HepG2 (cell line): Measurements from ENCODE around the gene ABL2. TPM values are rescaled to one million over a fixed set of nuclear protein-coding genes. Genes with fewer than 3 reads are reported as not detected.
"Not testable (repeated sequence)": the region's sequence is repeated elsewhere in the genome, so short reads cannot be mapped to it uniquely, and the experiment has no call there.

Experiments
- ATAC-seq: fragments of 200-7000 bp; cut with Tn5 transposase; 3 replicates; pipeline ENCODE4 v1.9.1; 2020; ENCODE audit warnings: mild to moderate bottlenecking, moderate library complexity
- BruUV-seq: library from RNA; stranded (reverse); fragments of 400-500 nt; replicated peaks from 2 replicates; lab custom pipeline; 2021; lab: Mats Ljungman, UMichigan
- CTCF ChIA-PET: fragments of 300-600 bp; formaldehyde crosslinking; extraction: SDS; loops from one replicate; lab custom pipeline; 2021; ENCODE audit warnings: low total read pairs, inconsistent platforms, low intra/inter-chr PET ratio; lab: Yijun Ruan, JAX
- POLR2A ChIA-PET: fragments of 350-600 bp; sonication (Branson Sonifier 250); formaldehyde crosslinking; loops from one replicate; lab custom pipeline; 2020; ENCODE audit warnings: antibody characterized with exemption, inconsistent platforms; lab: Yijun Ruan, JAX
- DNase-seq: peaks from one replicate; pipeline ENCODE4 v3.0.0-alpha.2; 2015; ENCODE audit warnings: low spot score
- FAIRE-seq: peaks from 3 replicates; lab custom pipeline; 2011; peaks lifted over from hg19 to GRCh38; lab: Jason Lieb, UNC
- H2AFZ ChIP-seq: one replicate; pipeline ENCODE4 v1.6.1; 2011; ENCODE audit warnings: low read length, inconsistent platforms
- H3K27ac ChIP-seq: fragments of 300-600 bp; 3 replicates; pipeline ENCODE4 v1.8.0; 2011; ENCODE audit warnings: mixed run types, mild to moderate bottlenecking, mixed read lengths, low read length, inconsistent platforms; ENCODE audit not compliant: insufficient read depth; ENCODE audit errors: extremely low read length
- H3K27me3 ChIP-seq, 2 experiments: fragments of 200-600 bp in 1 of 2; 2 replicates in 1 of 2; 3 replicates in 1 of 2; pipeline versions ENCODE4 v1.6.0 to v1.8.0; 2011; ENCODE audit warnings: low read length in 2 of 2, mild to moderate bottlenecking in 2 of 2, moderate library complexity in 2 of 2, inconsistent platforms in 1 of 2; ENCODE audit not compliant: insufficient read depth in 2 of 2, control insufficient read depth in 1 of 2
- H3K36me3 ChIP-seq, 2 experiments: fragments of 200-600 bp in 1 of 2; replicated peaks in 1 of 2; 2 replicates in 1 of 2; 3 replicates in 1 of 2; pipeline versions ENCODE4 v1.5.1 to v1.8.0; 2011; ENCODE audit warnings: low read length in 2 of 2, inconsistent platforms in 1 of 2; ENCODE audit not compliant: insufficient read depth in 2 of 2, control insufficient read depth in 1 of 2
- H3K4me1 ChIP-seq: 2 replicates; pipeline ENCODE4 v1.5.1; 2012; ENCODE audit warnings: low read length, inconsistent platforms; ENCODE audit not compliant: insufficient read depth
- H3K4me2 ChIP-seq: 2 replicates; pipeline ENCODE4 v1.6.0; 2011; ENCODE audit warnings: low read depth, low read length, inconsistent platforms
- H3K4me3 ChIP-seq, 3 experiments: fragments of 200-600 bp in 1 of 3; sonication (generic), shearing (Covaris generic) in 1 of 3; replicated peaks in 1 of 3; 2 replicates each; pipeline ENCODE4 v1.5.1; 2011 to 2016; ENCODE audit warnings: low read length in 3 of 3, inconsistent platforms in 2 of 3, low read depth in 2 of 3, mild to moderate bottlenecking in 2 of 3, control low read depth in 1 of 3, mixed read lengths in 1 of 3; ENCODE audit not compliant: insufficient read depth in 1 of 3
- H3K79me2 ChIP-seq: one replicate; pipeline ENCODE4 v1.6.1; 2011; ENCODE audit warnings: low read length, inconsistent platforms; ENCODE audit not compliant: insufficient read depth
- H3K9ac ChIP-seq: 2 replicates; pipeline ENCODE4 v1.6.0; 2011; ENCODE audit warnings: mild to moderate bottlenecking, low read depth, low read length, inconsistent platforms; ENCODE audit not compliant: insufficient read depth
- H3K9me3 ChIP-seq: 2 replicates; pipeline ENCODE4 v1.5.1; 2012; ENCODE audit warnings: mild to moderate bottlenecking, low read length
- H4K20me1 ChIP-seq: 2 replicates; pipeline ENCODE4 v1.6.0; 2011; ENCODE audit warnings: inconsistent platforms, mild to moderate bottlenecking, low read length, moderate library complexity; ENCODE audit not compliant: insufficient read depth
- HOXA7 ChIP-seq: sonication (generic); formaldehyde crosslinking; IDR thresholded peaks from 2 replicates; pipeline ENCODE4 v1.8.1; 2022; ENCODE audit warnings: mild to moderate bottlenecking, missing genetic modification reagents, moderate library complexity
- KLF9 ChIP-seq: IDR thresholded peaks from 2 replicates; pipeline ENCODE4 v1.6.1; 2016; ENCODE audit warnings: low read depth
- MIER3 ChIP-seq: IDR thresholded peaks from 2 replicates; pipeline ENCODE4 v1.6.1; 2016; ENCODE audit warnings: missing compliant biosample characterization, borderline replicate concordance
- MIXL1 ChIP-seq: IDR thresholded peaks from 2 replicates; pipeline ENCODE4 v1.6.1; 2016
- MTF1 ChIP-seq: sonication (generic); formaldehyde crosslinking; IDR thresholded peaks from 2 replicates; pipeline ENCODE4 v1.5.0; 2020; ENCODE audit warnings: missing genetic modification reagents
- REXO4 ChIP-seq: sonication (generic); formaldehyde crosslinking; IDR thresholded peaks from 2 replicates; pipeline ENCODE4 v1.8.0; 2022; ENCODE audit warnings: missing genetic modification reagents, mild to moderate bottlenecking, borderline replicate concordance
- U2AF1 ChIP-seq: fragments of 200-400 bp; formaldehyde crosslinking; optimal IDR thresholded peaks from 2 replicates; pipeline ENCODE3; 2017; ENCODE audit warnings: mild to moderate bottlenecking, low read depth, low read length
- ZBTB20 ChIP-seq: sonication (generic); formaldehyde crosslinking; IDR thresholded peaks from 2 replicates; pipeline ENCODE4 v1.8.1; 2023; ENCODE audit warnings: missing genetic modification reagents, low read depth, mild to moderate bottlenecking, borderline replicate concordance
- ZNF121 ChIP-seq: sonication (generic); formaldehyde crosslinking; IDR thresholded peaks from 2 replicates; pipeline ENCODE4 v1.5.0; 2020; ENCODE audit warnings: mild to moderate bottlenecking, missing genetic modification reagents
- WGBS: methylation state at CpG from one replicate; pipeline ENCODE4 v1.1.6; 2017; ENCODE audit warnings: low lambda C conversion rate; 5-methylcytosine and 5-hydroxymethylcytosine counted together
- in situ Hi-C: cut with HindIII; loops from 2 replicates; pipeline ENCODE4 v1.10.0; 2017; ENCODE audit warnings: low pct_unique_long_range_greater_than_20kb; ENCODE audit not compliant: extremely low pct_ligation_motif_present
- intact Hi-C: fragments of 100-400 bp; cut with micrococcal nuclease; formaldehyde crosslinking; loops from one replicate; pipeline ENCODE4 v1.10.0; 2022; ENCODE audit not compliant: unreplicated experiment
- polyA plus RNA-seq, 8 experiments: library from polyadenylated mRNA; depleted of rRNA in 3 of 8; stranded (reverse) in 7 of 8; unstranded in 1 of 8; fragments of >200 nt; fragmentation: Illumina TruSeq in 4 of 8; extraction: Trizol in 4 of 8; gene quantifications; 2 replicates each; pipeline versions ENCODE4 v1.2.1 to v1.2.3, GENCODE V29; 2011 to 2016; ENCODE audit warnings: low read depth in 4 of 8, missing spikeins in 1 of 8, mixed read lengths in 1 of 8; ENCODE audit not compliant: insufficient read depth in 1 of 8
- total RNA-seq, 5 experiments: library from RNA; depleted of rRNA; stranded (reverse); fragments of >200 nt; fragmentation: Illumina TruSeq; extraction: Trizol; gene quantifications; 2 replicates each; pipeline ENCODE4 v1.2.3, GENCODE V29; 2016; ENCODE audit warnings: low read depth in 1 of 5
- TF ChIP-seq, protein P1 (sequence below): sonication (generic); formaldehyde crosslinking; IDR thresholded peaks from 2 replicates; pipeline ENCODE4 v1.4.0; 2020; ENCODE audit warnings: mild to moderate bottlenecking, missing genetic modification reagents
- TF ChIP-seq, protein P2 (sequence below): sonication (generic); formaldehyde crosslinking; IDR thresholded peaks from 2 replicates; pipeline ENCODE4 v1.9.0; 2021; ENCODE audit warnings: missing genetic modification reagents, mild to moderate bottlenecking, borderline replicate concordance

The ABL2 gene
- total and polyA plus RNA-seq, 2 of the 13 experiments (the other 11 are each of a cell fraction or from before 2014, with no cell fraction given), result 5.8 to 6.0 TPM

DNA sequence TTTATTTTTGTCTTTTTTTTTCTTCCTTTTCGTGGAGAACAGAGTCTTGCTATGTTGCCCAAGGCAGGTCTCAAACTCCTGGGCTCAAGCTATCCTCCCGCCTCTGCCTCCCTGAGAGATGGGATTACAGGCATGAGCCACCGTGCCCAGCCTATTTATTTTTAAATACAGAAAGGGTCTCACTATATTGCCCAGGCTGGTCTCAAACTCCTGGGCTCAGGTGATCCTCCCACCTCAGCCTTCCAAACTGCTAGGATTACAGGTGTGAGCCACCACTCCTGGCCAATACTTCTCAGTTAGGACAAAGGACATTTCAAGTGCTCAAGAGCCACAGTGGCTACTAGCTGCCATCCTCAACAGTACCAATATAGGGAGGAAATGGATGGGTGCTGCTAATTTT is 16.2 kb downstream of the ABL2 start:
- H2AFZ ChIP-seq, H3K36me3 ChIP-seq, H3K4me2 ChIP-seq, H3K4me3 ChIP-seq, FAIRE-seq, POLR2A ChIA-PET, CTCF ChIA-PET, ATAC-seq, H3K4me1 ChIP-seq, H4K20me1 ChIP-seq, H3K27ac ChIP-seq, H3K9ac ChIP-seq, H3K27me3 ChIP-seq, DNase-seq, in situ Hi-C loops, BruUV-seq, H3K9me3 ChIP-seq, intact Hi-C loops: not testable (repeated sequence)
- 94% methylated on average over 3 of the region's 3 CpGs for WGBS
- TF ChIP-seq ZNF121 (CRISPR knock-in tag), result peak; percentile 37; the same call in 1 of the 2 replicates
- peaks cover 51% of the 10 kb centered on the region for H3K79me2 ChIP-seq

DNA sequence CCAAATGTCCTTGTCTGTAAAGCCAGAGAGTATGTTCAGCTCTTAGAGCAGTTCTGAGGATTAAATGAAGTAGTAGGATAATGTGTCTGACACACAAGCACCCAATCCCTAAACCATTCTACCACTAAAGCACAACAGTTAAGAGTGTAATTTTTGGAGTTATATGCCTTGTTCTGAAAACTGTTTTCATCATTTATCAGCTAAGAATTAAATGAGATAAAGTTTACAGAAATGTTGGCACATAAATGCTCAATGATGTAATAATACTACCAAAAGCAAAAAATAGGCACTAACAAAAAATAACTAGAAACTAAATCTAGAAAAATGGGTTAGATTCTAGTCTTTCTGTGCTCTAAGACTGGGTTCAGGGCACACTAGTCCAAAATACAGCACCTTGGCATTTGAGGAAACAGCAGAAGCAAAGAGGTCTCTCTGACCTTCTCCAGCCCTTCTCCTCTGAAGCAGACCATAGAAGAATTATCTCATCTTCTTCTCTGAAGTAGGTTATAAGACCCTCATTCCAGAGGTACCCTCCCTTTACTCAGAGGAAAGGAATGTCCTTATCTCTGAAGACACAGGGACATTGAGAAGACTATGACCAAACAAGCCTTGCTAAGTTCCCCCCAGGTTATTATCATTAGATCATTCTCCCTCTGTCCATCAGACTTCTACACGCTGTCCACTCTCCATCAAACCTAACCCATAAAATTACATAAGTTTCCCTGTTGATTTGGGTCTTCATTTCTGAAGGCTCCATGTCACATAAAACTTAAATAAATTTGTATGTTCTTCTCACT is 20.6 kb downstream of the ABL2 start:
- intact Hi-C loops (no loop called here), in situ Hi-C loops (no loop called here)
- Histone ChIP-seq H3K4me1 (peaks cover 12% of the 10 kb centered on the region), H3K9me3 (no peaks in the 10 kb centered on the region), H4K20me1 (no peaks in the 10 kb centered on the region; the same call in 1 of the 2 replicates), H2AFZ (no peak overlapping the region), H3K79me2 (peaks cover 56% of the 10 kb centered on the region), H3K4me2 (no peak overlapping the region), H3K4me3 (no peak overlapping the region), H3K36me3 (peaks cover 0 to 1% of the 10 kb centered on the region in 2 experiments; a peak in 1 of 5 replicates), H3K9ac (no peak overlapping the region), H3K27ac (no peak overlapping the region), H3K27me3 (no peaks in the 10 kb centered on the region)
- DNase-seq (no peak), ATAC-seq (no peak), FAIRE-seq (no peak)
- BruUV-seq, result no TSS peak
- ChIA-PET POLR2A (no interaction called here), CTCF (no interaction called here)
- 95% methylated on average over 1 of the region's 1 CpG for WGBS
- TF ChIP-seq, protein P1, sequence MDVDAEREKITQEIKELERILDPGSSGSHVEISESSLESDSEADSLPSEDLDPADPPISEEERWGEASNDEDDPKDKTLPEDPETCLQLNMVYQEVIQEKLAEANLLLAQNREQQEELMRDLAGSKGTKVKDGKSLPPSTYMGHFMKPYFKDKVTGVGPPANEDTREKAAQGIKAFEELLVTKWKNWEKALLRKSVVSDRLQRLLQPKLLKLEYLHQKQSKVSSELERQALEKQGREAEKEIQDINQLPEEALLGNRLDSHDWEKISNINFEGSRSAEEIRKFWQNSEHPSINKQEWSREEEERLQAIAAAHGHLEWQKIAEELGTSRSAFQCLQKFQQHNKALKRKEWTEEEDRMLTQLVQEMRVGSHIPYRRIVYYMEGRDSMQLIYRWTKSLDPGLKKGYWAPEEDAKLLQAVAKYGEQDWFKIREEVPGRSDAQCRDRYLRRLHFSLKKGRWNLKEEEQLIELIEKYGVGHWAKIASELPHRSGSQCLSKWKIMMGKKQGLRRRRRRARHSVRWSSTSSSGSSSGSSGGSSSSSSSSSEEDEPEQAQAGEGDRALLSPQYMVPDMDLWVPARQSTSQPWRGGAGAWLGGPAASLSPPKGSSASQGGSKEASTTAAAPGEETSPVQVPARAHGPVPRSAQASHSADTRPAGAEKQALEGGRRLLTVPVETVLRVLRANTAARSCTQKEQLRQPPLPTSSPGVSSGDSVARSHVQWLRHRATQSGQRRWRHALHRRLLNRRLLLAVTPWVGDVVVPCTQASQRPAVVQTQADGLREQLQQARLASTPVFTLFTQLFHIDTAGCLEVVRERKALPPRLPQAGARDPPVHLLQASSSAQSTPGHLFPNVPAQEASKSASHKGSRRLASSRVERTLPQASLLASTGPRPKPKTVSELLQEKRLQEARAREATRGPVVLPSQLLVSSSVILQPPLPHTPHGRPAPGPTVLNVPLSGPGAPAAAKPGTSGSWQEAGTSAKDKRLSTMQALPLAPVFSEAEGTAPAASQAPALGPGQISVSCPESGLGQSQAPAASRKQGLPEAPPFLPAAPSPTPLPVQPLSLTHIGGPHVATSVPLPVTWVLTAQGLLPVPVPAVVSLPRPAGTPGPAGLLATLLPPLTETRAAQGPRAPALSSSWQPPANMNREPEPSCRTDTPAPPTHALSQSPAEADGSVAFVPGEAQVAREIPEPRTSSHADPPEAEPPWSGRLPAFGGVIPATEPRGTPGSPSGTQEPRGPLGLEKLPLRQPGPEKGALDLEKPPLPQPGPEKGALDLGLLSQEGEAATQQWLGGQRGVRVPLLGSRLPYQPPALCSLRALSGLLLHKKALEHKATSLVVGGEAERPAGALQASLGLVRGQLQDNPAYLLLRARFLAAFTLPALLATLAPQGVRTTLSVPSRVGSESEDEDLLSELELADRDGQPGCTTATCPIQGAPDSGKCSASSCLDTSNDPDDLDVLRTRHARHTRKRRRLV (CRISPR knock-in tag), result no peak
- no peak for TF ChIP-seq U2AF1
- no peak for TF ChIP-seq KLF9 (CRISPR knock-in tag)
- TF ChIP-seq MIXL1 (CRISPR knock-in tag), result no peak
- no peak for TF ChIP-seq MIER3 (CRISPR knock-in tag)
- TF ChIP-seq MTF1 (CRISPR knock-in tag), result no peak
- TF ChIP-seq, protein P2, sequence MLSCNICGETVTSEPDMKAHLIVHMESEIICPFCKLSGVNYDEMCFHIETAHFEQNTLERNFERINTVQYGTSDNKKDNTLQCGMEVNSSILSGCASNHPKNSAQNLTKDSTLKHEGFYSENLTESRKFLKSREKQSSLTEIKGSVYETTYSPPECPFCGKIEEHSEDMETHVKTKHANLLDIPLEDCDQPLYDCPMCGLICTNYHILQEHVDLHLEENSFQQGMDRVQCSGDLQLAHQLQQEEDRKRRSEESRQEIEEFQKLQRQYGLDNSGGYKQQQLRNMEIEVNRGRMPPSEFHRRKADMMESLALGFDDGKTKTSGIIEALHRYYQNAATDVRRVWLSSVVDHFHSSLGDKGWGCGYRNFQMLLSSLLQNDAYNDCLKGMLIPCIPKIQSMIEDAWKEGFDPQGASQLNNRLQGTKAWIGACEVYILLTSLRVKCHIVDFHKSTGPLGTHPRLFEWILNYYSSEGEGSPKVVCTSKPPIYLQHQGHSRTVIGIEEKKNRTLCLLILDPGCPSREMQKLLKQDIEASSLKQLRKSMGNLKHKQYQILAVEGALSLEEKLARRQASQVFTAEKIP, result no peak
- TF ChIP-seq HOXA7 (CRISPR knock-in tag), result no peak
- no peak for TF ChIP-seq REXO4
- TF ChIP-seq ZBTB20 (CRISPR knock-in tag), result no peak
